ENCODE measurements around the gene NPTX2.

GRCh38 chr7:98569691-98570337 is 47.3 kb upstream of the NPTX2 start:
- TF ChIP-seq CTCF (IDR thresholded peaks at IDR 0.05) (no peak), POLR2AphosphoS5 (IDR thresholded peaks at IDR 0.05) (peak in 1 of 2 donors; percentile 39), POLR2A (IDR thresholded peaks at IDR 0.05) (no peak), EP300 (IDR thresholded peaks at IDR 0.05) (no peak)

All from upper lobe of left lung (tissue), 4 donors.